ENCODE data around the gene PARP11.

DNA sequence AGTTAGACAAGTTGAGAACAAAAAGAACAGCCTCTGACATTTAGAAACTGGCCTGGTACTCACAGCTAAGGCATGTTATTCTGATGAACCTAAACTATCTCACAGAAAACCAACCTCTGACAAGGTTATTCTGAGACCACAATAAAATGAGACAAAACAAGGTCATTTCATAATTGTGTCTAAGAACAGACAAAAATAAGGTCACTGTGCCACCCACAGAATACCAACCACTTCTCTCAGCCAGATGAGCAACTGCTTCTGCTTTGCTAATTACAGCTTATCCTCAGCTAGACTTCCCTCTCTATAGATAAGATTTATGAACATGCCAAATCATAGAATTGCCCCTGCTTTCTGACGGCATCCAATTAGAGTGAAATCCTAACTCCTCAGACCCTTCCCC is 68.1 kb downstream of the PARP11 start:
- TF ChIP-seq POLR2AphosphoS5 (IDR thresholded peaks at IDR 0.05; ENCODE audit: borderline replicate concordance, low read depth, low read length) (no peak), EZH2 (IDR thresholded peaks at IDR 0.05) (no peak), FOXP2 (optimal IDR thresholded peaks at IDR 0.05; ENCODE audit: control extremely low read depth, extremely low read length, insufficient read depth) (no peak)
